OCI-LY1 (cell line): ENCODE data around the gene WDR44.

ENCODE experiments used
- CTCF ChIP-seq: fragments of 200-600 bp; sonication (generic), shearing (Covaris generic); IDR thresholded peaks from 2 replicates; pipeline ENCODE4 v1.5.1; 2017; ENCODE audit warnings: mild to moderate bottlenecking, antibody characterized with exemption, low read length, moderate library complexity, mixed read lengths
- EZH2 ChIP-seq: fragments of 200-600 bp; sonication (generic), shearing (Covaris generic); IDR thresholded peaks from 2 replicates; pipeline ENCODE4 v1.8.0; 2017; ENCODE audit warnings: borderline replicate concordance, mixed run types, mild to moderate bottlenecking, antibody characterized with exemption, low read length, moderate library complexity, mixed read lengths

- TF ChIP-seq EZH2 (no peak), CTCF (no peak)
Measured at GRCh38 chrX:118337687-118338086, 8.2 kb upstream of the WDR44 start.
